COLO668 (cell line): ENCODE data around the gene ADCY3.
"Not testable (repeated sequence)": the region's sequence is repeated elsewhere in the genome, so short reads cannot be mapped to it uniquely, and the experiment has no call there.

ENCODE experiments used
- DNase-seq: peaks from one replicate; lab custom pipeline; 2025; ENCODE audit not compliant: unreplicated experiment; lab: John Stamatoyannopoulos, UW

Gene ADCY3

DNA sequence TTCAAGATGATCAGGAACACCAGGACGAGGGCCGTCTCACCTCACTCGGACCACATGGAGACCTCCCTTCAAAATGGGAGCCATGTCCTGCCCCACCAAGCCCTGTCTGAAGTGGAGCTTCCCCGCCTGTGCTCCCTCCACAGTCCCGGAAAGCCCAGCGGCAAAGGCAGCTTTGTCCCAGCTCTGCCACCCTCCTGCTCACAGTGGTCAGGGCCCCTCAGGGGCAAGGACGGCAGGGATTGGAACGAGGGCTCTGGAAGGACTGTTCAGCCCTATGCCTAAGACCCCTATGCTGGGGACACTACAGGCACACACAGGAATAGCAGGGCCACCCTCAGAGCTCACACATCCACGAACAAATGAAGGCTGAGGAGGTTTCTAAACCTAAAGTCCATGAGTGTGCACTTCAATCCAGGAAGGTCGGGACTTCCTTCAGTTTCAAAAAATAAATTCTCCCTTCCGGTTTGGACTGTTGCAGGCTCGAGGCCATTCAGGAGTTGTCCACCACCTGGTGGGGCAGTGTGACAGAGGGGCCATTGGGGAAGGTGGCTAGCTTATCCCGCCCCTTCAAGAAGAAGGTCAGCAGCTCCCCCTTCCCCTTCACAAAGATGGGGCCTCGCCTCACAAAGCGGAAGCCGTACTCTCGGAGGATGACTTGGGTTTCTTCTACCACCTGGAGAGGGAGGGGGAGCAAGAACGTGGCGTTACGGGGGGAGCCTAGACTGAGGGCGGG lies 100.4 kb downstream of the ADCY3 start:
- no peak for DNase-seq

DNA sequence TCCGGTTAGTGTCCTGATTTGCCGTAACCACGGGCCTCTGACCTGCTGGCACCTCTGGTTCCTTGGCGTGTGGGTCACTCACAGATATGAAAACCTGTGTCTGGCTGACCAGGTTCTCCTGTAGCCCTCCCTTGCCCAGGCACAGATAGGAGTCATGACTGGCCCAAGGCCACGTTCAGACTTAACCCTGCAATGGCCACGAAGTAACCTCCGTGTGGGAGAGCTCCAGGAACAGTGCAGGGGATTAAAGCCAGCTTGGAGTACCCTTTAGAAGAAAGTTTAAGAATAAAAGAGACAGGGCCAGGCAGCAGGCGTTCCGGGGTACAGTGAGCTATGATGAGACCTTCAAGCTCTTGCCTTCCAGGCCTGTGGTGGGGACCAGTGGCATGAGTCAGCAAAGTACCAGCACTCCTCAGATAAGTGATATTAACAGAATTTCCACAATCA lies 101.3 kb downstream of the ADCY3 start:
- no peak for DNase-seq

DNA sequence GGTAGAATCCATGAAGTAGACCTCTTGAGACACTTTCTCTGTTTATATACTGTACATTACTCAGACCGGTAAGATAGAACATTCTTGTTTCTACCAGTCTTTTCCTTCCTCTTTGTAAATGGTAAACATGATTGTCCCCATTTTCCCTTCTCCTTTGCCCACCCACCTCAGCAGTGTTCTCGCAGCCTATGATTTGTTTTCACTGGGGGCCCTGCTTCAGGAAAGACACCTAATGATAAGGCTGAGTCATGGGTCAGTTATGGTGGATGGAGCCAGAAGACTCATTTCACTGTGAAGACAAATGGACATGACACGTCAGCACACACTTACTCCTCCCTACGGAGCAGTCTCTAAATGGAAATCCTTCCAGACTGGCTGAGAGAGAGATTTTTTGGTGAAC lies 103.2 kb downstream of the ADCY3 start:
- no peak for DNase-seq

DNA sequence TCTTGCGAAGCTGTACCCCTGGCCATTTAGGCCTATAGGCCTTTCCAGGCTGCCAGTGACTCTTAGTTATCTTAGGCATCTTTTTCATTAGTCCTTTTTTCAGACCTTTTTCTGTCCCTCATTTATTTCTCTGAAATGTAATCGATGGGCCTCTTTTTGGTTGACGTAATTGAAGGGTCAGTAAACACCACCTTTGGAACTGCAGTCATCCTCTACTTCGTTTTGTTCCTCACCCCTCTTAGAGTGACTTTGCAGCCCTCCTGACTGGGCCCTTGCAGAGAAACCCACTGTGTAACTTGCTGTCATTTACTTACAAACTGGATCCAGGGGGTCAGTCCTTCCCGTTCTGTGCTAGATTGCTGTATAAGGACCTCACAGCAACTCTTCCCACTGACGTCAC lies 103.6 kb downstream of the ADCY3 start:
- no peak for DNase-seq

DNA sequence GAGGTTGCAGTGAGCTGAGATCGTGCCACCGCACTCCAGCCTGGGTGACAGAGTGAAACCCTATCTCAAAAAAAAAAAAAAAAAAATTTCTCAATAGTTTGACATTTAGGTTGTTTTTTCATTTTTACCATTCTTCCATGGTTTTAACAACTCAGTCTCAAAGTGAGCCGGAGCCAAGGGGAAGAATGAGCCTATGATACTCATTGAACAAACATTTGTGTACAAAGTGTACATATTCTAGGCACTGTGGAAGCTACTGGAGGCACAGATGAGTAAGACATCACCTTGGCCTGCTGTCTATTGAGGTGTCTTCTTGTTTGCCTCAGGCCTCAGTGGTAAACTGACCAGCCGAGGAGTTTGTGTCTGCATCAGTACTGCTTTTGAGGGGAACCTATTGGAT lies 104.9 kb downstream of the ADCY3 start:
- DNase-seq = no peak

DNA sequence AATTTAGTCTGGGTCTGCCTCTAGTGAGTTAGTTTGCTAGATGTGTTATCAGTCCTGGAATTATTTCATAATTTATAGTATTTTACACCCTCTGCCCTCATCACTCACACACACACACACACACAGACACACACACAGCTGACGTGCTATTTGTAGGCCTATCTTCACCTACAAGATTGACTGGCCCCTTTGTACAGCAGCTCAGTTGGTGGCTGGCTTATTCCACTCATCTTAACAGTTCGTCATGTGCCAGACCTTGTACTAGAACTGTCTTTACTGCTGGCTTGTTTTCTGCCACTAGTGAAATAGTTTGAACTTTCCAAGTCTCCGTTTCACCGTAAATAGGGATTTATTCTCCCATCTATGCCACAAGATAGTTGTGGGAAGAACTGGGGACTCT lies 105.5 kb downstream of the ADCY3 start:
- DNase-seq = no peak

DNA sequence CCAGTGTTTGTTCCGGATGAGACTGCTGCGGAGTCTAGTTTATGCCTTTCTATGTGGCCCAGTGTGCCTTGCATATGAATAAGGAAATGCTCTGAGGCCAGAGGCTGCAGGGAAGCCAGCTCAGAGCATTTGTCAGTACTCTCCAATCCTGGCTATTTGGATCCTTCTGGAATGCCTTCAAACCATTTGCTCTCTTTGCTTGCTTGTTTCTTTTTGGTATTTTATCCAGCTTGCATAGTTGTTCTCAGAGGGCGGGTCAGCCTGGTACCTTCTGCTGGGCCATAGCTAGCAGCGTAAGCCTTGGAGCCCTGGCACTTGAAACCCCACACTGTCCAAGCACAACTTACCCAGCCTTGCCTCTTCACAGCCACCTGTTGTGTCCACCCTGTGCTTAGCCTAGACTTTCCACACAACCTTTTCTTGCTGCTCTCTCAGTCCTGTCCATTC lies 106.3 kb downstream of the ADCY3 start:
- no peak for DNase-seq

DNA sequence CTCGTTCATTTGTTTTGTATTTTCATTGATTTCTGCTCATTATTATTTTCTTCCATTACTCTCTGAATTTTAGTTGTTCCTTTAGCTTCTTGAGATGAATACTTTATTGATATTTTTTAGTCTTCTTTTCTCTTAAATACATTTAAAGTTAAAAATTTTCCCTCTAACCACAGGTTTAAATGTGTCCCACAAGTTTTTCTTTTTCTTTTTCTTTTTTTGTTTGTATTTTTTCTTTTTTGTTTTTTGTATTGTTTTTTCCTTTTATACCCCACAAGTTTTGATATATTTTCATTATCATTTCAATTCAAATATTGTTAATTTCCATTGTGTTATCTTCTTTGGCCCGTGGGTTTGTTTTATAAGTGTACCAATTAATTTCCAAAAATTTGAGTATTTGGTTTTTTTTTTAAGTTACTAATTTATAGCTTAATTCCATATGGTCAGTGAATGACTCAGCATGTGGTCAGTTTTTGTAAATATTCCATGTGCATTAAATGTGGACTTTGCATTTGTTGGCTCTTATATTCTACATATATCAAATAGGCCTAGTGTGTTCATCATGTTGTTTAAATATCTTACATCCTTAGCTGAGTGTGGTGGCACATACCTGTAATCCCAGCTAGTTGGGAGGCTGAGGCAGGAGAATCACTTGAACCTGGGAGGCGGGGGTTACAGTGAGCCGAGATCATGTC lies 110.6 kb downstream of the ADCY3 start:
- no peak for DNase-seq

DNA sequence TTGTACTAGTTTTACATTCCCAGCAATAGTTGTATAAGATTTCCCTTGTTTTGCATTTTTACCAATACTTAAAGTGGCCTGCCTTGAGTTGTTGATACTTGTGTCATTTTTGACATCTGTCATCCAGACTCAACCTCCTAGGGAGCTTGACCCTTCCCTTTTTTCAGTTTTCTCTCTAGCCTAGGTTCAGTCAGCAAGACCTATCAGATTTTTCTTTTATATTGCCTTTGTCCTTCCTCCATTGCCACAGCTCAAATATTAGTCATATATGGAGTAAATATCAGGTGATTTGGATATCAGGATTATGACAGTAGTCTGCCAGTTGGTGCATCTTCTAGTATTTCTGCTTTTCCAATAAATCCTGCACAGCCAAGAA lies 113.4 kb downstream of the ADCY3 start:
- no peak for DNase-seq

DNA sequence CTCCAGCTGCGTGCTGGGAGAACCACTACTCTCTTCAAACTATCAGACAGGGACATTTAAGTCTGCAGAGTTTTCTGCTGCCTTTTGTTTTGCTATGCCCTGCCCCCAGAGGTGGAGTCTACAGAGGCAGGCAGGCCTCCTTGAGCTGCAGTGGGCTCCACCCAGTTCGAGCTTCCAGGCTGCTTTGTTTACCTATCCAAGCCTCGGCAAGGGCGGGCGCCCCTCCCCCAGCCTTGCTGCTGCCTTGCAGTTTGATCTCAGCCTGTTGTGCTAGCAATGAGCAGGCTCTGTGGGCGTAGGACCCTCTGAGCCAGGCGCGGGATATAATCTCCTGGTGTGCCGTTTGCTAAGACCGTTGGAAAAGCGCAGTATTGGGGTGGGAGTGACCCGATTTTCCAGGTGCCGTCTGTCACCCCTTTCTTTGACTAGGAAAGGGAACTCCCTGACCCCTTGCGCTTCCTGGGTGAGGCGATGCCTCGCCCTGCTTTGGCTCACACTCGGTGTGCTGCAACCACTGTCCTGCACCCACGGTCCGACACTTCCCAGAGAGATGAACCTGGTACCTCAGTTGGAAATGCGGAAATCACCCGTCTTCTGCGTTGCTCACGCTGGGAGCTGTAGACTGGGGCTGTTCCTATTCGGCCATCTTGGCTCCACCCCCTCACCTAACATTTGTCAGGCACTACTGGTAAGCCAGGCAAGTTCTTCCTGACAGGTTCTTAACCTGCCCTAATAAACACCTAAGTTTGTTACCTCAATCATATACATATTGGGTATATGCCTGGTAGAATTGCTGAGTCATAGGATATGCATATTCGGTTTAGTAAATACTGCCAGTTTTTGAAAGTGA lies 114.0 kb downstream of the ADCY3 start:
- DNase-seq = peak; percentile 10

DNA sequence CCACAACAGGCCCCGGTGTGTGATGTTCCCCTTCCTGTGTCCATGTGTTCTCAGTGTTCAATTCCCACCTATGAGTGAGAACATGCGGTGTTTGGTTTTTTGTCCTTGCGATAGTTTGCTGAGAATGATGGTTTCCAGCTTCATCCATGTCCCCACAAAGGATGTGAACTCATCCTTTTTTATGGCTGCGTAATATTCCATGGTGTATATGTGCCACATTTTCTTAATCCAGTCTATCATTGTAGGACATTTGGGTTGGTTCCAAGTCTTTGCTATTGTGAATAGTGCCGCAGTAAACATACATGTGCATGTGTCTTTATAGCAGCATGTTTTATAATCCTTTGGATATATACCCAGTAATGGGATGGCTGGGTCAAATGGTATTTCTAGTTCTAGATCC lies 119.5 kb downstream of the ADCY3 start:
- not testable (repeated sequence) for DNase-seq

DNA sequence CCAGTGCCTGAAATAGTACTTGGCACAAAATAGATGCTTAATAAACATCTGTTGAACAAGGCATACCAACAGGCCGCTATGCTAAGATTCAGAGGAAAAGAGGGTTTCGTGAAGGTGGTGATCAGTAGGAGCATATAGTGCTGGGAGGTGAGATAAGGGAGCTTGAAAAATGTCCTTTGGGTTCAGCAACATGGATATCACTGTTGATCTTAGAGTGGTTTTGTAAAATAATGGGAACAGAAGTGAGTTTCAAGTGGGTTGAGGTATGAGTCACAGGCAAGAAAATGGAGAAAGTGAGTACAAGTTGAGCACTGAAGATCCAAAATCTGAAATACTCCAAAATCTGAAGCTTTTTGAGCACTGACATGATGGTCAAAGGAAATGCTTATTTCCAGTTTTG lies 122.4 kb downstream of the ADCY3 start:
- no peak for DNase-seq

DNA sequence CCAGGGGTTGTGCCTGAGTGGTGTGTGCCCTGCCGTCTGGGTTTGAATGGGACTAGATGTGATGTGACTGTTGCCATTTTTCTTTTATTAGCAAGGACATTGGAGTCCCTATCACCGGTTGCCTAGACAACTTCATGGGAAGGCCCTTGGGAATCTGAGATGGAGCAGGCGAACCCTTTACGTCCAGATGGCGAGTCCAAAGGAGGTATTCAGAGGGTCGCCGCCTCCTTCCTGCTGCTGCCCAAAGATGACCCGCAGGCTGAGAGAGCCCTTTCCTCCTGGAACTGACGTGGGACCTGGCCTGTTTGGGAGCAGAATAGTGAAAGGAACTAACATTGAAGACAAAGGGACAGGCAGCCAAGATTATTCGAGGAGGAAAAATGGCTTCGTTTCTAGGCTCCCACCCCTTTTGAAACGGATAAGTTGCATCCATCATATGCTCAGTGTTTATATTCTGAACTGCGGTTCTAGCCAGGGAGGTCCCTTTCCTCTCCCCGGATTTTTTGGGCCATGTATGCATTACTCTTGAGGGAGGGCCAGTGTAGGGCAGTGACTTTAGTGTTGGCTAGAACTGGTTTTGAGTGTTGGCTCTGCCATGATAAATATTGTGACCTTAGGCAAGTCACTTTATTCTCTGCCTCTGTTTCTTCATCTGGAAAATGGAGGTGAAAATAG lies 126.1 kb downstream of the ADCY3 start:
- peak; percentile 40 for DNase-seq

DNA sequence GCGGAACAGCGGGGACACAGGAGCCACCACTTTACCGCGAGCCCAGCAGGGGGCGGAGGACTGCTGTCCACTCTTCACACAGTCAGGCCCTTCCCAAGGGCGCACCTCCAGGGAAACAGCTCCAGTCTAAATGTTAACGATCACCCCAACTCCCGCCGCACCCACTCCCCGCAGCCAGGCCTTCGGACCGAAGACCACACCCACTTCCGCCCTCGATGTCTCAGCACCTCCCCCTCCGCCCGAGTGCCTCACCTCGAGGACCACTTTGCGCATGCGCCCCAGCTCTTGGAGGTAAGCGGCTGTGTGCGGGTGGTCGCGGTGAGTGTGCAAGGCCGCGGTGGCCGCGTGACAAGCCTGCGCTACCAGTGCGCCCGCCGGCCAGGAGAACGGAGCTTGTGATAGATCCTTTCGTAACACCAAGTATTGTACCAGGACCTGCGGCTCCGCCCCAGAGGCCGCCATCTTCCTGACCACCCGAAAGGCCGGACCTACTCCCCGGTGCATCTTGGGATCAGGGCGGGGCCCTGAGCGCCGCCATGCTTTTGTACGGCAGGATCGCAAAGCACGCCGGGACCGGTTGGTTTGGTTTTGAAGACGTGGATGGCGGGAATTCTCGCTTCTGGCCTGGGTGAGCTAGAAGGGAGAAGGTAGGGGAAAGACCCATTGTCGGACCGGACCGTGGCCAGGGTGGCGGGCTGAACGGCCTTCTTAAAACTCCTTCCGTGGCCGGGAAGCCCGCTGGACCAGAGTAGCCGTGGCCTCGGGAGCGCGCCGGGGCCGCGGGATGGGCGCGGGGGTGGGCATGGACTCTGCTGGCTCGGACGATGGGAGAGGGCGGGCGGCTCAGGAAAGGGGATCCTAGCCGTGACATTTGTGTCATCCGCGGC lies 126.9 kb downstream of the ADCY3 start, which contains the start of the genes CENPO and PTRHD1:
Gene CENPO, plus strand, starts transcription at position 552 of the 887 bp plus-strand sequence. CDS start 495 bp downstream, outside the sequence.
Gene PTRHD1, minus strand, starts transcription at position 518 of the 887 bp plus-strand sequence. Its CDS starts 14 bp downstream, at position 504.
- DNase-seq = peak; percentile 96

DNA sequence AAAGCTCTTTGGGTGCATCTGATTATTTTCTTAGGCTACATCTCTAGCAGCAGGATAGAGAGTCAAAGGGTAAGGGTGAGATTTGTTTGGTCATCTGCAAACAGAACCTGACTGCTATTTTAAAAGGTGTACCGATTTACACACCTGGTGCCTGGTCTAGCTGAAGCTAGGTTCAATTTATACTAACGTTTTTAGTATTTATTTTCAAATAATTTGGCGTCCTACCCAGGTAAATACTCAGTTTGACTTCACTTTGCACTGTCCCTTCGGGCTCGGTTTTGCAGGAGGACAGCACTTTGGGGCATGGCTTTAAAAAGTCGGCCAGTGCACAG lies 127.5 kb downstream of the ADCY3 start:
- DNase-seq = no peak

DNA sequence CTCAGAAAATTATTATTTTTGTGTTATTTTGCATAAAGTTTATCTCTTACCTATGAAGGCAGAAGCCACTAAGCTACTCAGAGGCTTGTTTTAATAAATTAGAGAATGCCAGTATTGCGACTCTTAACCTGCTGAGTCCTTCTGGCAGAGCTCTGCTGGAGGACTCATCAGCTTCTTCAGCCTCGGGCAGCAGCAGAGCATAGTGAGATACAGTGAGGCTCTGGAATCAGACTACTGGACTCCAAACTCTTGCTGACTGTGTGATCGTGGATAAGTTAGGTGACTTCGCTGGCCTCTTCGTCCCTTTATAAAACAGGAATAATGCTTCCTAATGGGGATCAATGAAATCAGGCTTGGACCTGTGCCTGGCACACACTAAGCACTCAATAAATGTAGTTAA lies 128.6 kb downstream of the ADCY3 start:
- no peak for DNase-seq

DNA sequence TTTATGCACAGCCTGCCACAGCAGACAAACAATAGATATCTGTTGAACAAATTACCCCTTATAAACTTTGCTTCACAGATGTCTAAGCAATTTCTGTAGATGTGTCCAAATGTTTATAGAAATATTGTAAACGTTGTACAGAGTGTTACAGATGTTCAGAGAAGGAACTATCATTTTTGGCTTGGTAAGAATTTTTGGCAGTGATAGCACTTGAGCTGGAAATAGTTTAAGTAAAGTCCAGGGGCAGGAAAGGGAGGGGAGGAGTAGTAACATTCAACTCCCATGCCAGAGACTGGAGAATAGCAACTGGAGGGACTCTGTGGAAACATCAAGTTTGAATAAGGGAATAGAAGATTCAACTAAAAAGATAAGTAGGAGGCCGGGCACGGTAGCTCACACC lies 131.2 kb downstream of the ADCY3 start:
- no peak for DNase-seq

DNA sequence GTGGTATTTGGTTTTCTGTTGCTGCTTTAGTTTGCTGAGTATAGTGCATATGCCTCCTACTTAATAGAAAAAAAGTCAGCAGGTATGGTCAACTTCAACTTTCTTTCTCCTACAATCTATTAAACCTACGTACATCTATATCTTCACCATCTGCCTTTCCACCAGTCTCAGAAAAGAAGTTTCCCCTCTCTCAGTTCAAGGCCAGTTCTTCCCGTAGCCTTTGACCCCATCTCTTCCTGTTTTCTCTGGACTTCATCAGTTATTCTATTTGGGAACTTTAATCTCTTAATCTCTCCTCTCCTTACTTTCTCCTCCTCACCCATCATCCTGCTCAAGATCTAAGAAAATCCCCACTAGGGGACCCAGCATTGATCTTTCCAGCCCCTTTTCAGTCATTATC lies 132.5 kb downstream of the ADCY3 start:
- DNase-seq = no peak

DNA sequence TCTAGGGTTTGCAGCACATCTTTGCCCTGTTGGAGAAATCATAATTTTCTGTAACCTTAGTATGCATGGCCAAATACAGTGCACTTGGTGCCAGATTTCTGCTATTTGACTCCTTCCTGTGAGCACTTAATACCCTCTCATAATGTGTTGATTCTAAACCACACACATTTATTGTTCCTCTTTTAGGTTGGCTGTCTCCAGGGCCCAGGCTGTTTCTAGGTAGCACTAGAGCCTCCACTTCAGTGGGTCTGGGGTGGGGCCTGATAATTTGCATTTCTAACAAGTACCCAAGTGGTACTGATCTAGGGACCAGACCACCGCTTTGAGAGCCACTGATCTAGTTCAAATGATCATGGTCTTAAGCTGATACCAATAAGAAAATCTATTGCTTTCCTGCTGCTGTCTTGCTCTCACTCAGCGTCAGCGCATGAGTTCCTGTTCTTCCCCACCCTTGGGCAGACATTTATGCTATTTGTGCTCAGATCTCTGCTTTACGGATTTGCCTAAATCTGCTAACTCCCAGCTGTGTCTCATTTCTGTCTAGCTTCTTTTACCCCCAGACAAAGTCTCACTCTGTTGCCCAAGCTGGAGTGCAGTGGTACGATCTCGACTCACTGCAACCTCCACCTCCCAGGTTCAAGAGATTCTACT lies 134.2 kb downstream of the ADCY3 start:
- DNase-seq = peak; percentile 11

DNA sequence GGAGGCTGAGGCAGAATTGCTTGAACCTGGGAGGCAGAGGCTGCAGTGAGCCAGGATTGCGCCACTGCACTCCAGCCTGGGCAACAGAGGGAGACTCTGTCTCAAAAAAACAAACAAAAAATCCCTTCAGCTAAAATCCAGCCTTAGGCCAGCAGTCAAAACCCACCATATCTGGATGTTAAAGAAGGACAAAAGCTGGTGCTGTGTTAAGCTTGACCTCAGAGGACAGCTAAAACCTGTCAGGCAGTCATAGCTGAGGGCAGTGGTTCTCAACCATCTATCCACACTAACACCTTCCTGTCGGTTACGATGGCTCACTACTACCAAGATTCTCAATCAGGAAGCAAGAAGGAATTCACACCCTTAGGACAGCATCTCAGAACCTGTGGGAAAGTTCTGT lies 136.4 kb downstream of the ADCY3 start:
- no peak for DNase-seq
